Activated B cell treated with CpG ODN at 0.5 μM for 24 hours (primary cell): ENCODE data around the gene TPSAB1. TPM values are rescaled to one million over a fixed set of nuclear protein-coding genes. Genes with fewer than 3 reads are reported as not detected.

Experiments
- ATAC-seq: fragments of 200-7000 bp; cut with Tn5 transposase; one replicate; pipeline ENCODE4 v1.10.0; 2021; ENCODE audit warnings: low read depth, mild to moderate bottlenecking, moderate library complexity
- CTCF ChIA-PET: fragments of 350-600 bp; sonication (Branson Sonifier 250); formaldehyde crosslinking; loops from one replicate; lab custom pipeline; 2021; ENCODE audit warnings: antibody characterized with exemption; lab: Charles Lee
- POLR2A ChIA-PET: fragments of 350-600 bp; sonication (Branson Sonifier 250); formaldehyde crosslinking; loops from one replicate; lab custom pipeline; 2021; ENCODE audit warnings: antibody characterized with exemption; lab: Charles Lee
- DNase-seq: peaks from one replicate; pipeline ENCODE4 v3.0.0; 2022
- H3K27ac Mint-ChIP-seq: one replicate; pipeline ENCODE4 v1.8.0; 2020; ENCODE audit warnings: mixed read lengths
- H3K27me3 Mint-ChIP-seq: one replicate; pipeline ENCODE4 v1.8.0; 2021; ENCODE audit warnings: mixed read lengths
- H3K36me3 Mint-ChIP-seq: one replicate; pipeline ENCODE4 v1.8.0; 2021; ENCODE audit warnings: low read depth, mixed read lengths
- H3K4me1 Mint-ChIP-seq: one replicate; pipeline ENCODE4 v1.8.0; 2021; ENCODE audit warnings: mixed read lengths
- H3K4me3 Mint-ChIP-seq: one replicate; pipeline ENCODE4 v1.8.0; 2020; ENCODE audit warnings: mild to moderate bottlenecking, mixed read lengths
- H3K9me3 Mint-ChIP-seq: one replicate; pipeline ENCODE4 v1.8.0; 2020; ENCODE audit warnings: mixed read lengths
- CTCF ChIP-seq: fragments of 200-600 bp; IDR thresholded peaks from one replicate; pipeline ENCODE4 v1.8.0; 2022; ENCODE audit warnings: antibody characterized with exemption, mild to moderate bottlenecking
- intact Hi-C: fragments of 100-400 bp; cut with micrococcal nuclease; formaldehyde crosslinking; loops from one replicate; pipeline ENCODE4 v1.15.1; 2024
- total RNA-seq: library from RNA; stranded (reverse); gene quantifications from 2 replicates; pipeline ENCODE4 v1.2.3, GENCODE V29; 2022

The TPSAB1 gene
- total RNA-seq, 1 donor from 2014 or later: not detected

- no peak overlapping the region for H3K4me3 Mint-ChIP-seq
- no peak for DNase-seq
- no peak overlapping the region for H3K27ac Mint-ChIP-seq
- TF ChIP-seq CTCF: no peak
- no peak for ATAC-seq
- ChIA-PET POLR2A (no interaction called here), CTCF (no interaction called here)
- no peaks in the 10 kb centered on the region for H3K9me3 Mint-ChIP-seq
- H3K27me3 Mint-ChIP-seq: no peaks in the 10 kb centered on the region
- no peaks in the 10 kb centered on the region for H3K4me1 Mint-ChIP-seq
- intact Hi-C loops: no loop called here
- no peaks in the 10 kb centered on the region for H3K36me3 Mint-ChIP-seq
These were observed 28.8 kb upstream of the TPSAB1 start for GRCh38 chr16:1211451-1212268.

GRCh38 chr16:1212616-1213194 is 27.8 kb upstream of the TPSAB1 start:
- Mint-ChIP-seq H3K36me3 (no peaks in the 10 kb centered on the region), H3K4me1 (no peaks in the 10 kb centered on the region), H3K4me3 (no peak overlapping the region), H3K27me3 (no peaks in the 10 kb centered on the region), H3K27ac (no peak overlapping the region), H3K9me3 (no peaks in the 10 kb centered on the region)
- POLR2A ChIA-PET: no interaction called here
- no peak for DNase-seq
- CTCF ChIA-PET: no interaction called here
- intact Hi-C loops: no loop called here
- TF ChIP-seq CTCF: no peak
- no peak for ATAC-seq

GRCh38 chr16:1213231-1213630 is 27.3 kb upstream of the TPSAB1 start:
- no peaks in the 10 kb centered on the region for H3K36me3 Mint-ChIP-seq
- intact Hi-C loops: no loop called here
- H3K27me3 Mint-ChIP-seq: peaks cover 1% of the 10 kb centered on the region
- TF ChIP-seq CTCF: no peak
- no peaks in the 10 kb centered on the region for H3K4me1 Mint-ChIP-seq
- ATAC-seq (no peak), DNase-seq (no peak)
- no peak overlapping the region for H3K4me3 Mint-ChIP-seq
- POLR2A ChIA-PET: no interaction called here
- CTCF ChIA-PET: no interaction called here
- H3K9me3 Mint-ChIP-seq: no peaks in the 10 kb centered on the region
- H3K27ac Mint-ChIP-seq: no peak overlapping the region

- no peak for TF ChIP-seq CTCF
- no peak for DNase-seq
- H3K27me3 Mint-ChIP-seq: peaks cover 1% of the 10 kb centered on the region
- no peaks in the 10 kb centered on the region for H3K9me3 Mint-ChIP-seq
- no peaks in the 10 kb centered on the region for H3K36me3 Mint-ChIP-seq
- POLR2A ChIA-PET: no interaction called here
- ATAC-seq: no peak
- no peak overlapping the region for H3K4me3 Mint-ChIP-seq
- no peak overlapping the region for H3K27ac Mint-ChIP-seq
- H3K4me1 Mint-ChIP-seq: no peaks in the 10 kb centered on the region
- intact Hi-C loops: no loop called here
- CTCF ChIA-PET: no interaction called here
These were observed 26.6 kb upstream of the TPSAB1 start for GRCh38 chr16:1213796-1214372.

- ATAC-seq (no peak), DNase-seq (no peak)
- Mint-ChIP-seq H3K36me3 (no peaks in the 10 kb centered on the region), H3K4me1 (no peaks in the 10 kb centered on the region), H3K9me3 (no peaks in the 10 kb centered on the region), H3K27ac (no peak overlapping the region), H3K27me3 (peaks cover 1% of the 10 kb centered on the region), H3K4me3 (no peak overlapping the region)
- ChIA-PET CTCF (no interaction called here), POLR2A (no interaction called here)
- TF ChIP-seq CTCF: no peak
- intact Hi-C loops: no loop called here
These were observed 25.8 kb upstream of the TPSAB1 start for GRCh38 chr16:1214719-1215118.
